ENCODE results near the gene COQ3.

The COQ3 gene, protein sequence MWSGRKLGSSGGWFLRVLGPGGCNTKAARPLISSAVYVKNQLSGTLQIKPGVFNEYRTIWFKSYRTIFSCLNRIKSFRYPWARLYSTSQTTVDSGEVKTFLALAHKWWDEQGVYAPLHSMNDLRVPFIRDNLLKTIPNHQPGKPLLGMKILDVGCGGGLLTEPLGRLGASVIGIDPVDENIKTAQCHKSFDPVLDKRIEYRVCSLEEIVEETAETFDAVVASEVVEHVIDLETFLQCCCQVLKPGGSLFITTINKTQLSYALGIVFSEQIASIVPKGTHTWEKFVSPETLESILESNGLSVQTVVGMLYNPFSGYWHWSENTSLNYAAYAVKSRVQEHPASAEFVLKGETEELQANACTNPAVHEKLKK

DNA sequence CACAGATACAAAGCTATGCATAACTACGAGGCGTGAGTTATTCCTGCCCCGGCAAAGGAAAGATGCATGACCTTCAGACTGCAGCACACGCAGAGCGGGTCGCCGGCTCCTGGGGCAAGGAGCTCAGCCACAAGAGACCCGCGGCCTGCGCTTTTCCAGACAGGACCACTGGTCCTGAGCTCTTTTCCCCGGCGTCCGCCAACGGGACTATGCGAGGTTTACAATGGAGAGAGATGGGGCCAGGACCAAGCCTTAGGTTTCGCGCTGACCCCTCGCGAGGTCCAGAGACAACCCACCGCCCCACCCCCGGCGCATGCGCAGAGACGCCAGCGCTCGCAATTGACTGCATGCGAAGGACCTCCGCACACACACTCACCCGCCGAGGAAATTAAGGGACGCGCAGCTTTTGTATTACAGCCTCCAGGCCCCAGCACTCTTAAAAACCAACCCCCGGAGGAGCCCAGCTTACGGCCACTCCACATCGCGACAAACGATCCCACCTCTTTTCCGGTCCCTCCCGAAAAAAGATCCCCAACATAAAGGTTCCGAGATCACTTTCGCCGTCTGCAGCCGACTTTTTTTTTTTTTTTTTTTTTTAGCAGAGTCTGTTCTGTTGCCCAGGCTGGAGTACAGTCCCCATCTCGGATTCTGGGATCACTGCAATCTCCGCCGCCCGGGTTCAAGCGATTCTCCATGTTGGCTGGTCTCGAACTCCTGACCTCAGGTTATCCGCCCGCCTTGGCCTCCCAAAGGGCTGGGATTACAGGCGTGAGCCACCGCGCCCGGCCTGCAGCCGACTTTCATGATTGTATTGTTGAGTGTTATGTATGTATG lies at the start of gene COQ3:
TSS of gene COQ3 (minus strand) at position 498 of the 834 bp plus-strand sequence. CDS start at position 482, 16 bp downstream.
- peak; percentile 44 to 53 (median 50) for DNase-seq (ENCODE audit: low read depth in 2 of 3, low spot score in 2 of 3)

DNA sequence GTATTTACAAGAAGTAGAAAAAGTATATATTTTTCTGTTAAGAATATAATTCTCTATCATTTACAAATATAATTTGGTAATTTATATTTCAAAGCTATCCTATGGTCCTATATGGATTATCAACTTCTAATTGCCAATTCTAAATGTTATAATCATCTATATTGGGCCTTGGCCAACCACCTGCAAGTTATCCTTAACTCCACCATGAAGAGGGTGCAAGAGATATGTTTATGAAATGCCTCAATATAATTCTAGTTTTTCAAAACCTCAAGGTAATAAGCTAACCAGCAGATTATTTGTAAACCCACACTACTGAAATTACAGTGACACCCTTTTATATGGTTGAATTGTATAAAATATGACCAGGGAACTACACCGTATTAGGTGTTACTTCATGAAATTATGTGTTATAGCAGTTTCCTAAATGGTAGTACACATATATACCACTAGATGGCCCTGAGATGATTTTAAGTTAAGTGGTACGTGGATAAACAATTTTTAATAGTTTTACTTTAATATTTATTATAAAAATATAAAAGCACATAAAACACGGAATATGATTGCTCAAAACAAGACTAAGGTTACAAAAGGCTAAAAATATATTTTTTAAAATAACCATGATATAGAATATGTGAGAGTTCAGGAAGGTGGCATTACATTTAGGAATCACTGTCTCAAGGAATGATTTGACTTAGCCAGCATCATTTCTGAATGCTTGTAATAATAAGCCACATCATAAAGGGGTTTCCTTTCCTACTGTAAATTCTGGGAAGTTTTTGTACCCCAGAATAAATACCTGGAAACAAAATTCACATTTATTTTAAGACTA lies 40.9 kb upstream of the COQ3 start:
- no peak for DNase-seq (ENCODE audit: low read depth in 2 of 3, low spot score in 2 of 3)

DNA sequence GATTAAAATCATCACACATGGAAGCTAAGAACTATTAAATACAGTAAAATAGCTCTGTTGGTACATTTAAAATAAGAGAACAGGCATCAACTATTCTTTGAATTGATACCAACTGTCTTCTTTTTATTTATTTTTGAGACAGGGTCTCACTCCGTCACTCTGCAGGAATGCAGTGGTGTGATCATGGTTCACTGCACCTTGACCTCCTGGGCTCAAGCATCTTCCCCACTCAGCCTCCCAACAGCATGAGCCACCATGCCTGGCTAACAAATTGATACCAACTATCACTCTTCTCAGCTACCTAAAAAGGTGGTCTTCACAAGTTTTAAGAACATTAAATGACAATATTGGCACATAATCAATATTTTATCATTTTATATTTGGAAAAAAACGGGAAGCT lies 38.9 kb upstream of the COQ3 start:
- DNase-seq (ENCODE audit: low read depth in 2 of 3, low spot score in 2 of 3) = no peak

DNA sequence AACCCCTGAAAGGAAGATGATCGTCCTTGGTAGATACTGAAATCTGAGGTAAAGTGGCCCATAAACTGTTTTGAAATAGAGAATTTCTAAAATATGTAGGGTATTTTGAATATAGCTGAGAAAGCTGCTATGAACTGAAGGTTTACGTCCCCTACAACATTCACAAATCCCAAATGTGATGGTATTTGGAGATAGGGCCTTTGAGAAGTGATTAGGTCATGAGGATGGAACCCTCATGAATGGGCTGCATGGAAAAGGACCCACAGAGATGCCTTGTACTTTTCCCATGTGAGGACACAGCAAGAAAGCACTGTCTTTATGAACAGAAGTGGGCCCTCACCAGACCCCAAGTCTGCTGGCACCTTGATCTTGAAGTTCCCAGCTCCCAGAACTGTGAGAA lies 37.9 kb upstream of the COQ3 start:
- DNase-seq (ENCODE audit: low read depth in 2 of 3, low spot score in 2 of 3) = no peak

DNA sequence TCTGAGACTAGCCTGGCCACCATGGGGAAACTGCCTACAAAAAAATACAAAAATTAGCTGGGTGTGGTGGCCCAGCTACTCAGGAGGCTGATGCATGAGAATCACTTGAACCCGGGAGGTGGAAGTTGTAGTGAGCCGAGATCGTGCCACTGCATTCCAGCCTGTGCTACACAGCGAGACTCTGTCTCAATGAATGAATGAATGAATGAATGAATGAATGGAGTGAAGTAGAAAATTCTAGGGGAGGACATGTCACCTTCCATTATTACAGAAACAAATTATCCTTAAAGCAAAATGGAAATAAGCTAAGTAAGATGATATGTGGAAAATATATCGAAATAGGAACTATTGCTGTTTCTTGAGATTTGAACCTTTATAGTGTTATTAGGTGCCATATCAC lies 34.0 kb upstream of the COQ3 start:
- no peak for DNase-seq (ENCODE audit: low read depth in 2 of 3, low spot score in 2 of 3)

DNA sequence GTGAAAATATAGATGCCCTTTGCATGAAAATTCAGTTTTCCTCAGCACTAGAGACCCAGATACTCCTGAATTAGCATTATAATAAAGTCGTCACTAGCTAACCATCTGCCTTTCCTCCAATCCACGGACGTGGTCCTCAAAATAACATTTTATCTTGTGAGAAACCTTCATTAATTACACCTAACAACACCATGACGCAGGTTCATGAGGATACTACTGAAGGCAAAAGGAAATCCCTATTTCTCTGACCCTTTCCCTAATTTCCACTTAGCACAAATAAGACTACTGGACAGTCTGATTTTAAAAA lies 32.4 kb upstream of the COQ3 start:
- no peak for DNase-seq (ENCODE audit: low read depth in 2 of 3, low spot score in 2 of 3)

DNA sequence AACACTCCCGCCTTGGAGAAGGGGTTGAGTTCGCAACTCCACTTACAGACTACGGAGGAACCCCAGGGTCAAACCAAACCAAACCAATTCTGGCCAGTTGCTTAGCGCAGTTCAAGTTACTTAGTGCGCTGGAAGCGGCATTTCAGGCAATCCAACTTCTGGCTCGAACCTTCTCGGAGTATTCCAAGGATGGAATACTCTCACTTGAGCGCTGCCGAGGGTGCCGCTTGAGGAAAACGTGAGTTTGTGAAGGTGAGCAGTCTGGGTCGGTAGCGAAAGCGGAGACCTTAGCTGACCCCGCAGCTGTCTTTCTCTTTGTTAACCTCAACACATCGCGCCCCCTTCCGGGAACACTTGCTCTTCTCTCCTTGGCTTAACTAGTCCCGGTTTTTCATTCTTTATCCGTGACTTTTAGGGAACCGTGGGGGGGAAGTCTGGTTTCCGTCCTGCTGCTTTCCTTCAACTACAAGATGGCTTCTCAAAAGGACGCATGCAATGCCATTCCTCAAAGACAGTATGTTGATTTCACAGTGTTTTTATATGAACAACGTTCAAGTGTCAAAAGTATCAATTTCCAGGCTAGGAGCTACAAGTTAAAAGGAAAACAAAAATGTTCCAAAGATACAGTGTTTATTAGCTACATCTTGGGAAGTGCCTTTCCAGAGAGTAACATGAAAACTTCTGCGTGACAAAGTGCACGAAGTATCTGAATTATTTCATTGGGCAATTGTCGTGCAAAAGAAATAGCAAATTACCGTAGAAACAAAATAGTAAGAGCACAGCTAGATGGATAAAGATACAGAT lies 31.9 kb upstream of the COQ3 start:
- DNase-seq (ENCODE audit: low read depth in 2 of 3, low spot score in 2 of 3) = peak; percentile 29 to 41 (median 31)

DNA sequence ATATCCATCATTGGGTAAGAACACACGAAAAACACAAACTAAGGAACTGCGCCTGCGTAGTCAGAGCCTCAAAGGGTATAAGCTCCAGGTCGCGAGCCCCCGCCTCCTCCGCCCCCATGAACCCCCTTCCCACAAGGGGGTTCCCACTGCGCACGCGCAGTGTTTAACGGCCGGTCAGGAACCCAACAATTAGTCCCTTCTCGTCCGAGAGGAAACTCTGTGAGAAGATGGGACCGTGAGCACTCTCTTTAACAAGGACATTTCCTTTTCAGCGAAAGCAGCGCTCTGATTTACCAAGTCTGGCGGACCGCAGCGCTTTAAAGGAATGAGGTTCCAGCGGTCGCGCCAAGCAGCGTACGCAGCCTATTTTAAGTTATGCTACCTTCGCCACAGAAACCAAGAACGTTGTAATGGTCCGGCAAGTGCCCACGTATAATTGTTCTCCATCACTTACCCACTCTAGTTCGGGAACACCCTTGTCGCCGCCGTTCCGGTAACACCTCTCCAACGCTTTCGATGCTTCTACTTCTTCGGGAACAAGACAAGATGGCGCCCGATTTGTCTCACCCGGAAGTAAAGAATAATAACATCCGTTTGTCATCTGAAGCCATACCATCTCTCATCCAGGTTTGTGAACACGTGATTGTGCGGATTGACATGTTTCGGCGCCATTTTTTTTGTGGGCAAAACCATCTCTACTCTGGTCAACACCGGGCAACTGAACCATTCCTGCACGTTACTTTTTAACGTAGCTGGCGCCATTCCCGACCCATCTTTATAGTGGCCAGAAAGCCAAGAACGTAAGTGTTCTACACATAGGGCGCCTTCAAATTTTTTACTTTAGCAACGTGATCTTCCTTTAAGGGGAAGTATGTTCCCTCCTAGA lies 31.0 kb upstream of the COQ3 start, which contains the start of gene PNISR:
TSS of gene PNISR (minus strand) at position 548 of the 886 bp plus-strand sequence. CDS start 10,649 bp downstream, outside the sequence.
- DNase-seq (ENCODE audit: low read depth in 2 of 3, low spot score in 2 of 3) = peak; percentile 55 to 62 (median 61)

DNA sequence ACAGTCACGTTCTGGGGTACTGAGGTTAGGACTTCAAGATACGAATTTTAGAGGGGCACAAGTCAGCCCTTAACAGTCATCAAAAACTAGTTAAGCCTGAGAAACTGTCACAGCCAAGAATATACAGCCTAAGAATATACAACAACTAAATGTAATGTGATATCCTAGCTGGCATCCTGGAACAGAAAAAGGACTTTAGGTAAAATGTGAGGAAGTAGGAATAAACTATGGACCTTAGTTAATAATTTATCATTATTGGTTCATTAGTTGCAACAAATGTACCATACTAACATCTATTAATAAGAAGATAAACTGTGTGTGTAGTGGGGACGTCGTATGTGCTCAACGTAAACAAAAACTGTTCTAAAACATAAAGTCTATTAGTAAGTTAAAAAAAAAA lies 30.0 kb upstream of the COQ3 start:
- no peak for DNase-seq (ENCODE audit: low read depth in 2 of 3, low spot score in 2 of 3)

DNA sequence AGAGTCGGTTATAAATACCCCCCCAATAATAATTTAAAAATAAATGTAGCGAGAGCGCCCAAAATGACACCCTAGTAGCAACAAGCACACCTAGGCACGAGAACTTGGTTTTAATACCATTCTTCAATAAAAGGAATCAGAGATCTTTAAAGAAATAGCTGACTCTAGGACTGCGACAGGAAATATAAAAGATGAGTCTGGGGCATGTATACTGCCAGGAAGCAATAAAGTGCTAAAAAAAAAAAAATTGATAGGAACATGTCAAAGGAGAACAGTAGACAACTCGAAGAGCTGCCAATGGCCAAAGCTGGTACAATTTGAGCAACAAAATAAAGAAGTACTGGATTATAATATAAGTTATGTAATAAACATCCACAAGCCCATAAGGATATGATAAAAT lies 28.9 kb upstream of the COQ3 start:
- no peak for DNase-seq (ENCODE audit: low read depth in 2 of 3, low spot score in 2 of 3)

DNA sequence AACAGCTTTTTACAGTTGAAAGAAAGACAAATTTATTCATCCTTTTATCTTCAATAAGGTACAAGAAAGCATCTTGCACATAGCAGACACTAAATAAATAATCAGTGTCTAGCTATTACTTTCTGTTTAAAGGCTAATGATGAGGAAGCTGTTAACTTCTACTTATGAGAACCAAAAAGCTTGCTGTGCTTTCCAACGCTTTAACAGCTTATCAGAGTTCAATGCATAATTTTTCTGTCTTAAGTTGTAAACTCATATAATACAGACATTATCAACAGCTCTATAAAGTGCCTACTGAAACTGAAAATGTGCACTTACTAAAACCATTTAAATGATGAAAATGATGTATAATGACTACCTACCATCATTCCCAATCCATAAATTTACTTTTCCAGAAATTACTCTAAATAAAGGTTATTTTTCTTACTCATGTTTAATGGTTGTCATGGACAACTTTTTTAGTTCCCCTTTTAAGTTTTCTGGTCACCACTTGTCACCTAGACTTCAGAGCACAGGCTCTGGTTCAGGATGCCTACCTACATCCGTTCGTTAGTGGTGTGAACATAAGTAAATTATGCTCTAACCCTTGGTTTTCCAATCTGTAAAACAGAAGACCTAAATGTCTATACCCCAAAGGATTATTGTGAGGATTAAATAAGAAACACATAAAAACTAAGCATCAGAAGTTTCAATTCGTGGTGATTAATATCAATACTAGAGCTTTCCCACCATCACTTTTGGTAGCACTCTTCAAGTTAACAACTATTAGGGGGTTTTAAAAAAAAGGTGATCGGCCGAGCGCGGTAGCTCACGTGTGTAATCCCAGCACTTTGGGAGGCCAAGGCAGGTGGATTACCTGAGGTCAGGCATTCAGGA lies 23.1 kb upstream of the COQ3 start:
- no peak for DNase-seq (ENCODE audit: low read depth in 2 of 3, low spot score in 2 of 3)

DNA sequence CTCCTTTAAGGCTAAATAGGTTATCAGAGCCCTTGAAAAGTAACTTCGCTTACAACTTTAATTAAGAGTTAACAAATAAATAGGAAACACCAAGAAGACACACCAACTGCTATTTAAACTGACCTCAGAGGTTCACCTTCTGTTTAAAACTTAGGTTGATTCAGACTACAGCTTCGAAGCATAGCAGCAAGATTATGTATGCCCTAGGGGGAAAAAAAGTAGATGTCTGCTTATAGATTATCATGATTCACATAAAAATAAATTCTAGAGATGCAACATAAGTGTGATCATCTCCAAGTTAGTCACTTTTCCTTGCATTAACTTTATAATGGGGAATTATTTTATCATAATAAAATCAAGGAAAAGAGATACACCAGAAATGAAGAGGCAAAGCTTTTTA lies 22.2 kb upstream of the COQ3 start:
- no peak for DNase-seq (ENCODE audit: low read depth in 2 of 3, low spot score in 2 of 3)

DNA sequence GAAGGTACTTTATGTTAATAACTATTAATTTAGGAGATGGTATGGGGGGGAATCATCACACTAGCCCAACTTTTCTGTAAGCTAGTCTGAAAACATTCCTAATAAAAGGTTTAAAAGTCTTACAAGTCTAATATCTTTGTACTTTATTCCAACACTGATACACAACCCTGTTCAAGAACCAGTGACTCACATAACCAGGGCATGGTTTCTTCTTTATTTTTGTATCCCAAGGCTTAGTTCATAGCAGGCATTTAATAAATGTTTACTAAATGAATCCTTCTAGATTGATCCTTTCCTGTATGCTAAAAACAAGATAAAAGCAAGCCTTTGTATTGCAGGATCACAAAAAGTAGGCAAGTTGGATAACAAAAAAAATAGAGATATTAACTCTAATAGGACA lies 21.5 kb upstream of the COQ3 start:
- no peak for DNase-seq (ENCODE audit: low read depth in 2 of 3, low spot score in 2 of 3)

DNA sequence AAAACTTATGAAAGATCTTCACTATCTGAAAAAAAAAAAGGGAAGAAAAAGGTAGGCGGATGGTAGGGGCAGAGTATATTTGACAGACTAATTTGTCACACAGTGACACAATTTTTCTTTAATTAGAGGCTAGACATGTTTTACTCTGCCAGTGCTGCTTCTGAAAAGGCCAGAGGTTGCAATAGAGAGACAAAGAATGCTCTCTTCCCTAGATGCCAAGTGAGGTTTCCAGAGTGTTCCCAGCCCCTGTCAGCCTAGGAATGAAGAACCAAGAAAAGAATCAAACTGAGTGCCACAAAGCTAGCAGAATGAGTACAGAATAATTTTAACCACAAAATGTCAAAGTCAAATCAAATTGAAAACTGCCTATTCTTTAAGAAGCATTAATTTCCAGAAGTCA lies 18.1 kb upstream of the COQ3 start:
- no peak for DNase-seq (ENCODE audit: low read depth in 2 of 3, low spot score in 2 of 3)

DNA sequence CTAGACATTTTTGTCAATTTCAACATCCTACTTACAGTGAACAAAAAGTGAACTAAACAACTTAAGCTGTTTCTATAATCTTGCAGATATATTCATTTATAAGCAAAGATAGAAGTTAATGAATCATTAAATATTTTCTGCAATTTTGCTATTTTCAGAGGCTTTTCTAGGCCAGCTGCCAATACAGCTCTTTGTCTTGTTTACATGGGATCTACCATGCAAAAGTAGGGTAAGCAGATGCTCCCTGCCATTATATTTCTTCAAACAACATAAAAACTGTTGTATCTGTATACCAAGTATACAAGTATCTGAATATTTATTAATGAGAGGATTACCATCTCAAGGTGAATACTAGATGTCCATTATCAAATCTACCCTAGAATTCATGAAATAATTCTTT lies 15.7 kb upstream of the COQ3 start:
- no peak for DNase-seq (ENCODE audit: low read depth in 2 of 3, low spot score in 2 of 3)

DNA sequence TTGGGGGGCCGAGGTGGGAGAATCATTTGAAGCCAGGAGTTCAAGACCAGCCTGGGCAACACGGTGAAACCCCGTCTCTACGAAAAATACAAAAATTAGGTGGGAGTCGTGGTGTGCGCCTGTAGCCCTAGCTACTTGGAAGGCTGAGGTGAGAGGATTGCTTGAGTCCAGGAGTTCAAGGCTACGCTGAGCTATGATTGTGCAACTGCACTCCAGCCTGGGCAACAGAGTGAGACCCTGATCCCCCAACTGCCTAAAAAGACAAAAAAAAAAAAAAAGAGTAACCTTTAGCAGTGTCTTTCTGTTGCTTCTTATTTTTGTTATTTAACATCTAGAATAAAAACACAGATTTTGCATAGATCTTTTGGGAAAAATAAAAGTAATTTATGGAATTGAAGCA lies 13.1 kb upstream of the COQ3 start:
- DNase-seq (ENCODE audit: low read depth in 2 of 3, low spot score in 2 of 3) = no peak

DNA sequence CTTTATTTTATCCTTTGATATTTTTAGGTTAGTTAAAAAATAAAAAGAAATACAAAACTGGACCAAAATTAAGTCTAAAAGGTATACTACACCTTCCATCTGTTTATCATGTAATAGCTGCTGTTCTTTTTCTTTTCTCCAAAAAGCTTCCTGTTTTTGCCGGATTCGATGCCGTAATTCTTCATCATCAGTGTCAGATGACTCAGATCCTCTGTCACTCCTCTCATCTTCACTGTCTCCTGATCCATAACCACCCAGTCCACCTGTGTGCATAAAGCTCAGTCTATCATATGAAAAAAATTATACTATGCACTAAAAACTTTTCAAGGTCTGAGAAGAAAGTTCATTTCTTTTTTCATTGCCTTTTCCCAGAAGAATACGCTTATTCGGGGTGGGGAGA lies 8.5 kb upstream of the COQ3 start:
- no peak for DNase-seq (ENCODE audit: low read depth in 2 of 3, low spot score in 2 of 3)

DNA sequence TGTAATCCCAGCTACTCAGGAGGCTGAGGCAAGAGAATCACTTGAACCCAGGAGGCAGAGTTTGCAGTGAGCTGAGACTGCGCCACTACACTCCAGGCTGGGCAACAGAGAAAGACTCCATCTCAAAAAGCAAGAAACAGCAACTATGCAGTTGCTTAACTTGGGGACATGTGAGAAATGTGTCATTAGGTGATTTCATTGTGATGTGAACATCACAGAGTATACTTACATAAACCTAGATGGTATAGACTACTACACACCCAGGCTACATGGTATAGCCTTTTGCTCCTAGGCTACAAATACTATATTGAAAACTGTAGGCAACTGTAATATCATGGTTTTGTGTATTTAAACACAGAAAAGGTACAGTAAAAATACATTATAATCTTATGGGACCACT lies 3.3 kb upstream of the COQ3 start:
- DNase-seq (ENCODE audit: low read depth in 2 of 3, low spot score in 2 of 3) = no peak

DNA sequence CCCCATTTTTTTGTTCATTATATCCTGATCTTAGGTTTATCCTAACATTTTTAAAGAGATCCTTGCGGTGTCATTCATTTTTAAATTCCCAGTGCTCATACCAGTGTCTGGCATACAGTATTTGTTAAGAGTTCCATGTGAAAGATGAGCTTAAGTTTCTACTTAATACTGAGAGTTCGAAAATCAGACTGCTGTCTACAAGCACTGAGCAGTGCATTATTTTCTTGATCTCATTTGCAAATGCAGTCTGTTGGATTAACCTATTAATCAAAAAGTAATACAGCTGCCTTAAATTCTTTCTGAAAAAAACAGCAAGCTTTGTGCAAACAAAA lies 663 bp downstream of the COQ3 start:
- no peak for DNase-seq (ENCODE audit: low read depth in 2 of 3, low spot score in 2 of 3)

Measured in activated CD8-positive, alpha-beta memory T cell treated with anti-CD3 and anti-CD28 coated beads for 48 hours (primary cell).